ENCODE results near the gene ATG16L2. TPM values are rescaled to one million over a fixed set of nuclear protein-coding genes. Genes with fewer than 3 reads are reported as not detected.

Gene ATG16L2
- polyA plus RNA-seq, 1 donor (not counting 4 experiments of a cell fraction or from before 2014, with no cell fraction given): 9.9 TPM

GRCh38 chr11:72842653-72843330 lies 28.6 kb downstream of the ATG16L2 start:
- dilution Hi-C loops (cut with MboI; ENCODE audit: extremely low pct_ligation_motif_present, low sequenced_read_pairs): no loop called here
- FAIRE-seq: no peak

DNA sequence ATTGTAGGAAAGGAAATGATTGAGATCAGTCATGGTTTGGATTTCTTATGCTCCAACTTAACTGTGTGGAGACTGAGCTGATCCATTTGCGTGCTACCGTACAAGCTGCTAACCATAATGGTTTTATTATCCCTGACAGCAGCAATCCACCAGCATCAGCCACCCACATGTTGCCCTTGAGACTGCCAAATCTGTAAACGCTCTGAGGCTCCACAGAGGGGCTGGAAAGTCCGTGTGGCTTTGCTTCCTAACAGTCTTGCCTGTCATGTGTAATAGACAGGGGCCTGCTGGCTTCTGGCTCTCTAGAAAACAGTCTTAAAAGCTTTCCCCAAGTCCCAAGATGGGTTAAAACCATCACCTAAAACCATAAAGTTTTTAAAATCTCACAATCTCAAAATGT lies 30.1 kb downstream of the ATG16L2 start:
- Histone ChIP-seq H3K9ac (ENCODE audit: control insufficient read depth, extremely low read depth, insufficient read depth, low read length) (no peak overlapping the region), H2AFZ (ENCODE audit: control insufficient read depth, low read length) (no peak overlapping the region), H3K27me3 (ENCODE audit: control insufficient read depth, extremely low read depth, insufficient read depth, low read length) (no peaks in the 10 kb centered on the region), H3K4me1 (ENCODE audit: control insufficient read depth, extremely low read depth, insufficient read depth, low read length) (peaks cover 2% of the 10 kb centered on the region), H3K9me1 (ENCODE audit: control insufficient read depth, extremely low read depth, insufficient read depth, low read length) (no peaks in the 10 kb centered on the region), H3K4me3 (ENCODE audit: control insufficient read depth in 2 of 3, extremely low read depth in 1 of 3, insufficient read depth in 2 of 3, low read depth in 1 of 3, low read length in 3 of 3) (no peak overlapping the region), H3K4me2 (ENCODE audit: control insufficient read depth, extremely low read depth, insufficient read depth, low read depth, low read length) (no peak overlapping the region), H3K36me3 (ENCODE audit: control insufficient read depth in 2 of 2, extremely low read depth in 1 of 2, insufficient read depth in 2 of 2, low read length in 2 of 2) (peaks cover 0 to 10% of the 10 kb centered on the region in 2 experiments), H3K27ac (ENCODE audit: control insufficient read depth, insufficient read depth, low read length) (no peak overlapping the region), H3K79me2 (ENCODE audit: control insufficient read depth, insufficient read depth, low read length) (no peaks in the 10 kb centered on the region), H3K9me3 (ENCODE audit: control insufficient read depth, low read depth, low read length) (no peaks in the 10 kb centered on the region), H4K20me1 (ENCODE audit: control insufficient read depth, extremely low read depth, insufficient read depth, low read length) (no peaks in the 10 kb centered on the region)
- dilution Hi-C loops (cut with MboI; ENCODE audit: extremely low pct_ligation_motif_present, low sequenced_read_pairs): no loop called here
- no peak for TF ChIP-seq CTCF (optimal IDR thresholded peaks at IDR 0.05 in 1 of 3, IDR thresholded peaks at IDR 0.05 in 1 of 3, conservative IDR thresholded peaks at IDR 0.05 in 1 of 3; ENCODE audit: extremely low read depth in 1 of 3, insufficient read depth in 2 of 3, low read length in 3 of 3)
- no peak for TF ChIP-seq EZH2 (IDR thresholded peaks at IDR 0.05; ENCODE audit: low read length)
- no peak for DNase-seq (ENCODE audit: low read depth, low spot score)
- no peak for FAIRE-seq

More at GRCh38 chr11:72842653-72843330, 28.6 kb downstream of the ATG16L2 start:
- H3K4me3 ChIP-seq (ENCODE audit: control insufficient read depth in 2 of 3, extremely low read depth in 1 of 3, insufficient read depth in 2 of 3, low read depth in 1 of 3, low read length in 3 of 3): no peak overlapping the region
- H3K4me2 ChIP-seq (ENCODE audit: control insufficient read depth, extremely low read depth, insufficient read depth, low read depth, low read length): no peak overlapping the region
- H3K27ac ChIP-seq (ENCODE audit: control insufficient read depth, insufficient read depth, low read length): no peak overlapping the region
- no peak overlapping the region for H3K9ac ChIP-seq (ENCODE audit: control insufficient read depth, extremely low read depth, insufficient read depth, low read length)
- peaks cover 0 to 10% of the 10 kb centered on the region in 2 experiments for H3K36me3 ChIP-seq (ENCODE audit: control insufficient read depth in 2 of 2, extremely low read depth in 1 of 2, insufficient read depth in 2 of 2, low read length in 2 of 2)
- H3K9me3 ChIP-seq (ENCODE audit: control insufficient read depth, low read depth, low read length): no peaks in the 10 kb centered on the region
- H3K79me2 ChIP-seq (ENCODE audit: control insufficient read depth, insufficient read depth, low read length): no peaks in the 10 kb centered on the region
- no peaks in the 10 kb centered on the region for H4K20me1 ChIP-seq (ENCODE audit: control insufficient read depth, extremely low read depth, insufficient read depth, low read length)
- peaks cover 17% of the 10 kb centered on the region for H3K4me1 ChIP-seq (ENCODE audit: control insufficient read depth, extremely low read depth, insufficient read depth, low read length)
- TF ChIP-seq EZH2 (IDR thresholded peaks at IDR 0.05; ENCODE audit: low read length) (no peak), CTCF (optimal IDR thresholded peaks at IDR 0.05 in 1 of 3, IDR thresholded peaks at IDR 0.05 in 1 of 3, conservative IDR thresholded peaks at IDR 0.05 in 1 of 3; ENCODE audit: extremely low read depth in 1 of 3, insufficient read depth in 2 of 3, low read length in 3 of 3) (no peak)
- H3K27me3 ChIP-seq (ENCODE audit: control insufficient read depth, extremely low read depth, insufficient read depth, low read length): no peaks in the 10 kb centered on the region
- H2AFZ ChIP-seq (ENCODE audit: control insufficient read depth, low read length): no peak overlapping the region
- no peak for DNase-seq (ENCODE audit: low read depth, low spot score)
- no peaks in the 10 kb centered on the region for H3K9me1 ChIP-seq (ENCODE audit: control insufficient read depth, extremely low read depth, insufficient read depth, low read length)

All from keratinocyte (primary cell).